Kidney capillary endothelial cell (primary cell): ENCODE measurements around the gene MRLN.

Source experiments
- DNase-seq: peaks from one replicate; pipeline ENCODE4 v3.0.0-alpha.2; 2018; ENCODE audit warnings: low spot score

MRLN gene

DNA sequence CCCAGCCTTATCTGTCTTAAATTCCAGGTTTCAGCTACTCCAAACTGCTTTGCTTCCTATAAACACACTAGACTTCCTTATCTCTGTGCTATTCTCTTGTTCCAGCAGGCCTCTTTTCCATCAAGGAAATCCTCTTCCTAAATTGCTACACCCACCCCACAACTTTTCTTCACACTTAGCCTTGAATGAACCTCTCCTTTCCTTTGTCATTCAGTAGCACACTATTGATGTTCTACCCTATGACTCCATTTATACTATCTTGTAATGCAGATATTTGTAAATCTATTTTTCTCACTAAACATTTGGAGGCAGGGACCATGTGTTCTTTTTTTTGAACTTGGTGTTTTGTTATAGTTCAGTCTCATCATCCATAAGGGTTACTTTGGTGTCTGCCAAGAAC, 47.3 kb downstream of the MRLN start:
- DNase-seq: no peak

DNA sequence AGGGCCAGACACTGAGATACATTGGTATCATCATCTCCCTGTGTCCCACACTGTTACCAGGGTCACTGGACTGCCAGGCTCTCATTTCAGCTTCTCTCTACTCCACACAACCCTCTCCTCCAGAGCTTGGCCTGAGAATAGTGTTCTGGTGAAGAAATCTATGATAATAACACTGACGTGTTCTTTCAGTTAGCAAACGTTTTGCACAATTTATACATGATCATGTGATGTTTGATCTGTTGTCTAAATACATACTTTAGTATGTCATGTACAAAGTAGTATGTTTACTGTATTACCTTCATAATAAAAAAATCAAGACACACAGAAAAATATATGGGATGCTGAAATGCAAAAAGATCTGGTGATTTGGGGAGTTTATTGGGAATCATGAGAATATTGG, 48.6 kb downstream of the MRLN start:
- no peak for DNase-seq

DNA sequence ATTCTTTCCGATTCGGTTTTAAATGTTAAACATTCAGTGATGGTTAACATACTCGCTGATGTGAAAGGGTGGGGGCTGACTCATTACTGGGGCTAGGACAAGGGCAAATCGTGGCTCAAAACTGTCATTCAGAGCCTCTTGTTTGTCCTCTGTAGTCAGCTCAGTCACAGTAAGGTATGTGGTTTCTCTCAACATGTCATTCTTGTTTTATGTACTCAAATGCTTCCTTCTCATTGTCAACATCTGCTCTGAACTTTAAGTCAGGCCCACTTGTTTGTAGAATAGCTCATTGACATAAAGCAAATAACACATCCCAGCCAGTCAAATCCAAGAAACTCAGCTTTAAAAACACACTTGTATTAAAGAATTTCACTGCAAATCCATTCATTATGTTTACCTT, 50.9 kb downstream of the MRLN start:
- no peak for DNase-seq

DNA sequence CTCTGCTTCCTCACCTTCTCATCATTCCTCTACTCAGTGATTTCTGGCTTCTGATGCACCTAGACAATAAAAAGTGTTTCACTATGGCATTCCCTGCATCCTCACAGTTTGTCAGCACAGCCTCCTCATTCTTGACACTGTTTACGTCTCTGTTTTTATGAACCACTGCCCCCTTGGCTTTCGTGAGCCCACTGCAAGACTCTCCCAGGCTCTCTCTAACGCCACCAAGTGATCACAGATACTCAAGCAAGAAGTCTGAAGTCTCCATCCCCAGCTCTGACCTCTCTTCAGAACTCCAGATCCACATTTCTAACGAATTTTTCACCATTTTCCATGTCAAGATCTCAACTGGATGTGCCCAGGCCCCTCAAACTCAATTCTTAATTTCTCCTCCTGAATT, 52.5 kb downstream of the MRLN start:
- no peak for DNase-seq

DNA sequence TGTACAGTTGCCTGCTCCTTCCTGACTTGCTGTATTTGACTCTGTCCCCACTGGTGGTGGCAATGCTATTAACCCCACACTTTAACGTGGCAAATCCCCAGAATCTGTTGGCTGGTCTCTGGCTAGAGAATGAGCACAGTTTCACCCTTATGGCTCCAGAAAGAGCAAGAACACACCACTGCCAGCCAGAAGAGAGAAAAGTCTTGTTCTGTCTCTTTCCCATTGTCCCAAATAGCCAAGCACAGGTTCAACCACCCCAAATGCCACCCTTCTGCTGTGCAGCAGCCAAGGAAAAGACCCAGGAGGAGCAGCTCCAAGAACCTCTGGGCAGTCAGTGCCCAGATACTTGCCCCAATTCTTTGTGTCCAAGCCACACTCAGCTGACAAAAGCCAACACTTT, 54.9 kb downstream of the MRLN start:
- DNase-seq: no peak

DNA sequence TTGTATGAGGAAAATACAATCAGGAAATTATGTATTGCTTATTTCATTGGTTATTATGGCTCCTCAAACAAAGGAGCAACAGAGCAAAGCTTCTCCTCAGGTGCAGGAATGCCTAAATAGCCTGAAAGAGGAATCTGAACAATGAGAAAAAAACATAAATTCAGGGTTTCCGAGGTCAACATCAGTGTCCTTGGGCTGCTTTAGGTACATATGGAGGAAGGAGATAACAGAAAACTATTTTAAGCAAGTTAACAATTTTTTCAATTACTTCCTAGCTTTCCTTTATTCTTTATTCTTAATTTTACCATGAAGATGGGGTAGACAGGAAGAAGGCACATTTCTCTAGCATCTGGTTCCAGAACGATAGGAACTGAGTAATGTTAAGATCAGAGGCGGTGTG, 57.6 kb downstream of the MRLN start:
- no peak for DNase-seq

DNA sequence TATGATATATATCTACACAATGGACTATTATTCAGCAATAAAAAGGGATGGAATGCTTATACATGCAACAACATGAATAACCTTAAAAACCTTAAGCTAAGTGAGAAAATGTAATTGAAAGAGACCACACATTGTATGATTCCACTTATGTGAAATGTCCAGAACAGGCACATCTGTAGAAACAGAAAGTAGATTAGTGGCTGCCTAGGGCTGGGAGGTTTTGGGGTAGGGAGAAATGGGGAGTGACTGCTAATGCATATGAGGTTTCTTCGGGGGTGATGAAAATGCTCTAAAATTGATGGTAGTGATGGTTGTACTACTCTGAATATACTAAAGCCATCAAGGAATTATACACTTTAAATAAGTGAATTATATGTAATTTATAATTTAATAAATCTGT, 58.3 kb downstream of the MRLN start:
- DNase-seq: no peak

DNA sequence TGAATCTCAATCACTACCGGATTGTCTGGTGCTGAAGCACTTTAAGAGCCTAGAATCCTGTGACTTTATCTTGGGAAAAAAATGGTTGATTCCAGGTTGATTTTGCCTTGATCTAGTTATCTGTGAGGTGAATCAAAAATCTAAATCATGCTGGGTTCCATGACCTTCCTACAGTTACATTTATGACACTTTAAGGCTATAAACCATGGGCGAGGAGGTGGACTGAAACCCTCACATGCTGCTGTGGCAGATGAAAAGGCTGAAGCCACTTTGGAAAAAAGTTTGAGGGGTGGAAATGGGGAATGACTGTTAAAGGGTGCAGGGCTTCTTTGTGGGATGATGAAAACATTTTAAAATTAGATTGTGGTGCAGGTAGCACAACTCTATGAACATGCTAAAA, 61.1 kb downstream of the MRLN start:
- DNase-seq: no peak

DNA sequence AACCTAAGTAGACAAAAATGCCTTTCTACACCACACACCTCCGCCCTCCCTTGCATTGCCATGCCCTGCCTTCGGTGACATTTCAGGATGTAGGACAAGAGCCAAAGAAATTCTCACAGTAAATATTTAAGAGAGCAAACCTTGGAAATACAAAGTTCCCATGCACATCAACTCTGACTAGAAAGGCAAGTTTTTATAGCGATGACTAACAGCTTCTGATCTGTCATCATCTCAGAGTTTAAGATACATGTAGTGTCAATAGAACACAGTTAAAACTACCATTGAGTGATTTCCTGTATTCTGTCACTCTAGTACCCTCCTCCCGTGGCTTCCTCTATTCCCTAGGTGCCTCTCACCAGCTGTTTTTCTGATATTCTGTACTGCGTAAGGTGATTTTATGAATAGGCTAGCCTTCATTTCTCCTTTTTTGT, 64.3 kb downstream of the MRLN start:
- DNase-seq: no peak

DNA sequence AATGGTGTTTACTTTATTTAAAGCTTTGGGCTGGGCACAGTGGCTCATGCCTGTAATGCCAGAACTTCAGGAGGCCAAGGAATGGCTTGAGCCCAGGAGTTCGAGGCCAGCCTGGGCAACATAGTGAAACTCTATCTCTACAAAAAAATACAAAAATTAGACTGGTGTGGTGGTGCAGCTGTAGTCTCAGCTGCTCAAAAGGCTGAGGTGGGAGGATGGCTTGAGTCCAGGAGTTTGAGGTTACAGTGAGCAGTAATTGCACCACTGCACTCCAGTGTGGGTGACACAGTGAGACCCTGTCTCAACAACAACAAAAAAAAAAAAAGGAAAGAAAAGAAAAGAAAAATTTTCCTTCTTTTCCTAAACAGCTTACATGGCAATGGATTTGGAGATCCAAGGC, 65.6 kb downstream of the MRLN start:
- DNase-seq: no peak
